Upper lobe of left lung (tissue), 6 donors: ENCODE results near the gene CCN2. TPM values are rescaled to one million over a fixed set of nuclear protein-coding genes. Genes with fewer than 3 reads are reported as not detected.
"Not testable (repeated sequence)": the region's sequence is repeated elsewhere in the genome, so short reads cannot be mapped to it uniquely, and the experiment has no call there.

ENCODE experiments used
- ATAC-seq, 2 donors: fragments of 200-7000 bp; cut with Tn5 transposase; one replicate each; pipeline ENCODE4 v1.9.1; 2022; ENCODE audit warnings: mild to moderate bottlenecking in 2 of 2, moderate library complexity in 2 of 2; ENCODE audit not compliant: low FRiP score in 2 of 2
- DNase-seq, 2 donors: peaks; one replicate each; pipeline ENCODE4 v3.0.0-alpha.2; 2019 to 2020
- H3K27ac ChIP-seq, 4 donors: fragments of 200-600 bp; sonication (generic); one replicate each; pipeline ENCODE4 v1.5.1; 2016 to 2019
- H3K27me3 ChIP-seq, 4 donors: fragments of 200-600 bp; sonication (generic); one replicate each; pipeline ENCODE4 v1.5.1; 2017 to 2019
- H3K36me3 ChIP-seq, 4 donors: fragments of 200-600 bp; sonication (generic); one replicate each; pipeline ENCODE4 v1.5.1; 2016 to 2019
- H3K4me1 ChIP-seq, 4 donors: fragments of 200-600 bp; sonication (generic); one replicate each; pipeline ENCODE4 v1.5.1; 2018 to 2019
- H3K4me3 ChIP-seq, 4 donors: fragments of 200-600 bp; sonication (generic); one replicate each; pipeline ENCODE4 v1.5.1; 2017 to 2019; ENCODE audit warnings: mild to moderate bottlenecking in 2 of 4, moderate library complexity in 1 of 4
- H3K9me3 ChIP-seq, 4 donors: fragments of 200-600 bp; sonication (generic); one replicate each; pipeline ENCODE4 v1.5.1; 2018 to 2019
- EP300 ChIP-seq, 4 donors: sonication (generic); formaldehyde crosslinking; IDR thresholded peaks; one replicate each; pipeline ENCODE4 v1.5.1; 2017; ENCODE audit warnings: antibody characterized with exemption in 4 of 4, control low read depth in 2 of 4
- POLR2A ChIP-seq, 4 donors: fragments of 450-650 bp; IDR thresholded peaks; one replicate each; pipeline ENCODE4 v1.5.1; 2016 to 2017; ENCODE audit warnings: antibody characterized with exemption in 4 of 4, mild to moderate bottlenecking in 2 of 4
- POLR2AphosphoS5 ChIP-seq, 2 donors: sonication (generic); formaldehyde crosslinking; IDR thresholded peaks; one replicate each; pipeline ENCODE4 v1.5.1; 2017; ENCODE audit warnings: antibody characterized with exemption in 2 of 2
- WGBS, 2 donors: methylation state at CpG; one replicate each; pipeline ENCODE4 v1.1.5; 2017 to 2018; 5-methylcytosine and 5-hydroxymethylcytosine counted together
- total RNA-seq, 6 donors: library from RNA; depleted of rRNA in 4 of 6; stranded (reverse); fragments of >200 nt in 4 of 6; gene quantifications; one replicate each; pipeline versions ENCODE4 v1.1.0 to v1.2.1, GENCODE V29; 2016 to 2021
- TF ChIP-seq, protein P1 (sequence below), 6 experiments: fragments of 450-650 bp in 4 of 6; fragments of 200-600 bp in 2 of 6; sonication (generic) in 2 of 6; IDR thresholded peaks; one replicate each; pipeline ENCODE4 v1.5.1; 2016 to 2019; ENCODE audit warnings: antibody characterized with exemption in 6 of 6
- donor health status: DM: no; HTN: no; CAD: no; lungs with moderate emphysema.
- donor health status: DM: no; HTN: yes; CAD: no; lungs with severe emphysema.

Gene CCN2
- total RNA-seq, 6 donors from 2014 or later, result 96.4 to 320 (median 210) TPM

DNA sequence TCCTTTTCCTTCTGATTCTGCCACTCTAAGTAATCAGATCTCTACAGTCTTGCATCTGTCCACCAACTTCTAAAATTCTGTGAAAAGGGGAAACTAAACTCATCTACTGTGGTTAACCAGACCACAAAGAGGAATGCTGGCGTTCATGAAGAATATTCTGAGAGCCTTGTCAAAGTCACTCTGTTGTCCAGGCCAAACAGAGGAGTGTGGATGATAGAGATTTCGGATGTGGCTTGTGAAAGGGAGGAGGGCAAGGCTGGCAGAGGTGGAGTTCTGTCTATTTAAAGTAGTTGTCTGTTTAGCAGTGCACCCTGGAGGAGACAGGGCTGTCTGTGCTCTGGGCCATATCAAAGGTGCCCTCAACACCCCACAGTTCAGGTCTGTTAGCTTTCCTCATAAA, 33.9 kb downstream of the CCN2 start:
- no peak overlapping the region for H3K27ac ChIP-seq
- no peak overlapping the region for H3K4me3 ChIP-seq
- DNase-seq (no peak), ATAC-seq (no peak)
- no peaks in the 10 kb centered on the region for H3K36me3 ChIP-seq
- TF ChIP-seq, protein P1, sequence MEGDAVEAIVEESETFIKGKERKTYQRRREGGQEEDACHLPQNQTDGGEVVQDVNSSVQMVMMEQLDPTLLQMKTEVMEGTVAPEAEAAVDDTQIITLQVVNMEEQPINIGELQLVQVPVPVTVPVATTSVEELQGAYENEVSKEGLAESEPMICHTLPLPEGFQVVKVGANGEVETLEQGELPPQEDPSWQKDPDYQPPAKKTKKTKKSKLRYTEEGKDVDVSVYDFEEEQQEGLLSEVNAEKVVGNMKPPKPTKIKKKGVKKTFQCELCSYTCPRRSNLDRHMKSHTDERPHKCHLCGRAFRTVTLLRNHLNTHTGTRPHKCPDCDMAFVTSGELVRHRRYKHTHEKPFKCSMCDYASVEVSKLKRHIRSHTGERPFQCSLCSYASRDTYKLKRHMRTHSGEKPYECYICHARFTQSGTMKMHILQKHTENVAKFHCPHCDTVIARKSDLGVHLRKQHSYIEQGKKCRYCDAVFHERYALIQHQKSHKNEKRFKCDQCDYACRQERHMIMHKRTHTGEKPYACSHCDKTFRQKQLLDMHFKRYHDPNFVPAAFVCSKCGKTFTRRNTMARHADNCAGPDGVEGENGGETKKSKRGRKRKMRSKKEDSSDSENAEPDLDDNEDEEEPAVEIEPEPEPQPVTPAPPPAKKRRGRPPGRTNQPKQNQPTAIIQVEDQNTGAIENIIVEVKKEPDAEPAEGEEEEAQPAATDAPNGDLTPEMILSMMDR (IDR thresholded peaks at IDR 0.05), result no peak
- TF ChIP-seq POLR2AphosphoS5 (IDR thresholded peaks at IDR 0.05) (no peak), EP300 (IDR thresholded peaks at IDR 0.05) (no peak), POLR2A (IDR thresholded peaks at IDR 0.05) (no peak)
- H3K4me1 ChIP-seq, result no peaks in the 10 kb centered on the region
- H3K9me3 ChIP-seq, result no peaks in the 10 kb centered on the region
- WGBS, 2 donors, result 61 to 65% methylated on average over 2 of the region's 2 CpGs
- H3K27me3 ChIP-seq, result no peaks in the 10 kb centered on the region

DNA sequence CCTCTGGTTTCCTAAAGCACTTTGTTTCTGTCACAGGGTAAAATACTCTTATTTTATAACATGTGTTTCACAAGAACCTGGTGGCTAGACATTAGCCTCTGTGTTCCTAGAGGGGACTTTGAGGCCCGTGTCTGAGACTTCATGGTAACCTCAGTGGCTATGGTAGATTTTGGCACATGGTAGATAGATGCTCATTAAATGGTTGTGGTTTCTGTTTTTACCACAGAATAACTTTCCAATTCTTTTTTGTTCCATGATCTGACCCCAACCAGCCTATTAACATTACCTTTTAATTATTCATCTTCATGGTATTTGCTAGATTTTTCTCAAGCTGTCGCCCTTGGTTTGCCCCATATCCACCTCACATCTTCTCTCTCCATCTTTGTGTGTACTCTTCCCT, 34.3 kb downstream of the CCN2 start:
- Histone ChIP-seq H3K9me3 (no peaks in the 10 kb centered on the region), H3K27ac (no peak overlapping the region), H3K27me3 (no peaks in the 10 kb centered on the region), H3K36me3 (no peaks in the 10 kb centered on the region), H3K4me1 (no peaks in the 10 kb centered on the region), H3K4me3 (no peak overlapping the region)
- TF ChIP-seq POLR2A (IDR thresholded peaks at IDR 0.05) (no peak), EP300 (IDR thresholded peaks at IDR 0.05) (no peak), POLR2AphosphoS5 (IDR thresholded peaks at IDR 0.05) (no peak)
- TF ChIP-seq, protein P1 (IDR thresholded peaks at IDR 0.05), result no peak
- no peak for DNase-seq
- ATAC-seq, result no peak
- 70 to 77% methylated on average over 2 of the region's 2 CpGs for WGBS, 2 donors

DNA sequence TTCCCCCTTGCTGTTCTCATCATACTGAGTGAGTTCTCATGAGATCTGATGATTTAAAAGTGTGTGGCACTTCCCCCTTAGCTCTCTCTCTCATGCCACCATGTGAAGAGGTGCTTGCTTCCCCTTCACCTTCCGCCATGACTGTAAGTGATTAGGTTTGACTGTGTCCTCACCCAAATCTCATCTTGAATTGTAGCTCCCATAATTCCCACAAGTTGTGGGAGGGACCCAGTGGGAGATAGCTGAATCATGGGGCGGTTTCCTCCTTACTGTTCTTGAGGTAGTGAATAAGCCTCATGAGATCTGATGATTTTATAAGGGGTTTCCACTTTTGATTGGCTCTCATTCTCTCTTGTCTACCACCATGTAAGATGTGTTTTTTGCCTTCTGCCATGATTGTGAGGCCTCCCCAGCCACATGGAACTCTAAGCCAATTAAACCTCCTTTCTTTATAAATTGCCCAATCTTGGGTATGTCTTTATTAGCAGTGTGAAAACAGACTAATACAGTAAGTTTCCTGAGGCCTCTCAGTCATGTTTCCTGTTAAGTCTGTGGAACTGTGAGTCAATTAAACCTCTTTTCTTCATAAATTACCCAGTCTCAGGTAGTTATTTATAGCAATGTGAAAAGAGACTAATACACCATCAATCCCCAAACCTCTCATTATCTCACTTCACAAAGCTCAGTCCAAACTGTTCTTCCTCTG, 34.9 kb downstream of the CCN2 start:
- H3K9me3 ChIP-seq, H3K36me3 ChIP-seq, H3K27me3 ChIP-seq, H3K27ac ChIP-seq, DNase-seq, H3K4me1 ChIP-seq, H3K4me3 ChIP-seq, ATAC-seq: not testable (repeated sequence)
- 97 to 100% methylated on average over 1 to 2 of the region's 2 CpGs for WGBS, 2 donors

DNA sequence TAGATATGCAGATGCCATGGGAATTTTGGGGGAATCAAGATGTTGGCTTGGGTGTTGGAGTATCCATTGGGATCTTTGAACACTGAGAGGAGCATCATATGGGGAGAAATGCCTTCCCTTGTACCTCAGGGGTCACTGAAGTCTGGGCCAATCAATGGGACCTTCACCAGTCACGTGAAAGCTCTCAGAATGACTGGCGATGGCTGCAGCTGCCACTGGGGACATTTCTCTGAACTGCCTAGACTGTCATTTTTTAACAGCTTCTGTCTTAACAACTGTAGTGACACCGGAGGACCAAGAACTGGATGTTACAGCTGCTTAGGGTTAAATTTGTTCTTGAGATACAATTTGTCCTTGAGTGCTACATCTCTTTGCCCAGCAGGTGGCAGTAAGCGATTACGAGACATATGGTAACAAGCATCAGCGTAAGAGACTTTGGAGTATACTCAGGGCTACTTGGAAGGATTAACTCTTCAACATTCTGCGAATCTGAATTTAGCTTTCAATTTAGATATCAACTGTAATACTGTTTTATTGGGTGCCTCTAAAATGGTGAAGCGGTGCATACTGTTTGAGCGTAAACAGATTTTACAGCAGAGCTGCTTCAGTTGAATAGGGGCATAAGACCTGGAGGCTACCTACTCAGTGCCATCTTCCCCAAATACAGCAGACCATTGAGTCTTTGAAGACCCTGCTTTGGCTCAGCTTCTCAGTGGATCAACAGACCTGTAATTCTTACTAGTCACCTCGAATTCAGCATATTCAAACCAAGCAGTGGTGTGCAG, 36.0 kb downstream of the CCN2 start:
- ATAC-seq, result peak; percentile 52 to 85
- Histone ChIP-seq H3K36me3 (no peaks in the 10 kb centered on the region), H3K4me3 (no peak overlapping the region), H3K27ac (no peak overlapping the region), H3K9me3 (no peaks in the 10 kb centered on the region), H3K4me1 (no peaks in the 10 kb centered on the region), H3K27me3 (no peaks in the 10 kb centered on the region)
- DNase-seq, result peak in 1 of 2 donors; percentile 63
- TF ChIP-seq POLR2AphosphoS5 (IDR thresholded peaks at IDR 0.05), result no peak
- TF ChIP-seq, protein P1 (IDR thresholded peaks at IDR 0.05), result peak; percentile 57 to 80 (median 67)
- WGBS, 2 donors, result 29 to 33% methylated on average over 10 of the region's 10 CpGs

DNA sequence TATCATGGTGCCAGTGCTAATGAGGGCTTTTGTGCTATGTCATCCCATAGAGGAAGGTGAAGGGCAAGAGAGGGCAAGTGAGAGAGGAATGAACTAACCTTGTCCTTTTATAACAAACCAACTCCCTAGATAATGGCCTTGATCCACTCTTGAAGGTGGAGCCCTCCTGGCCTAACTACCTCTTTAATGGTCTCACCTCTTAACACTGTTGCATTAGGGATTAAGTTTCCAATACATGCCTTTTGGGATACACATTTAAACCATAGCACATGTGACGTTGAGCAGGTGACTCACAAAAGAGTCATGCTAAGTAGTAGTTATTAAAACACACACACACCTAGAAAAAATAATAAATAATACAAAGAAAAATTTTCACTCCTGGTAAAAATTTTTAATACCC, 36.9 kb downstream of the CCN2 start:
- Histone ChIP-seq H3K27me3 (no peaks in the 10 kb centered on the region), H3K27ac (no peak overlapping the region), H3K9me3 (no peaks in the 10 kb centered on the region), H3K4me3 (no peak overlapping the region), H3K4me1 (no peaks in the 10 kb centered on the region), H3K36me3 (no peaks in the 10 kb centered on the region)
- WGBS, 2 donors, result 44 to 57% methylated on average over 1 of the region's 1 CpG
- DNase-seq, result no peak
- no peak for TF ChIP-seq POLR2A (IDR thresholded peaks at IDR 0.05)
- no peak for TF ChIP-seq POLR2AphosphoS5 (IDR thresholded peaks at IDR 0.05)
- TF ChIP-seq, protein P1 (IDR thresholded peaks at IDR 0.05), result no peak
- no peak for TF ChIP-seq EP300 (IDR thresholded peaks at IDR 0.05)
- ATAC-seq, result no peak
